HCEC 1CT (cell line): ENCODE data around the gene MEN1.

Experiments
- DNase-seq: peaks from one replicate; pipeline ENCODE4 v3.0.0-alpha.2; 2017

MEN1 gene

GRCh38 chr11:64845129-64845775 is 34.9 kb upstream of the MEN1 start:
- DNase-seq = no peak

- peak; percentile 61 for DNase-seq
Measured at GRCh38 chr11:64844330-64845128, 34.2 kb upstream of the MEN1 start, which contains the start of gene CDC42BPG. Gene CDC42BPG, minus strand, starts transcription at chr11:64844653. Its CDS starts 84 bp downstream, at chr11:64844569.

DNA sequence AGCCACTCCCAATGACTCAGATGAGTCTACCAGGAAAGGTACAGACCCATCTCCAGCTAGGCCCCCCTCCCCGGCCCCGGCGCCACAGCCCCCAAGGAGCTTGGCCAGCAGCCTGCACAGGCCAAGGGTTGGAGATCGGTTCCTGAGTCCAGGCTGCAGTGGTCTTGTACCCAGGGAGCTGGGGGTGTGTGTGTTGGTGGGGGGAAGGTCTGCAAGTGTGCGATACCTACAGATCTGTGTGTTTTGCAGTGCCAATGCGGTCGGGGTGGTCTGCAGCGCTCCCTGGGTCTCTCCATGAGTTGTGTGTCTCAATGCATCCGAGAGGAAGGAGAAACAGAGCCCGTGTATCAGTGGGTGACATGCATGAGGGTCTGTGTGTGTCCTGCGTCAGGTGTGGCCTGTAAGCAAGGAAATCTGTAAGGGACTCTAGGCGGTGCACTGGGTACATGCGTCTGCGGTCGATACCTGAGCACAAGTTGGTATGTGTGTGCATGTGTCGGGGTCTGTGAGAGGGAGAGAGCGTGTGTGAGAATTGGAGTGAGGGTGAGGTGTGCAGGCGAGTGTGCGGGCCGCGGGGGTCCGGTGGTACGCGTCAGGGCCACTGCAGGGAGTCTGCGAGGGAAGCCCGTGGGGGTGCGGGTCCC is 33.5 kb upstream of the MEN1 start:
- DNase-seq = no peak

GRCh38 chr11:64842851-64843685 is 32.7 kb upstream of the MEN1 start:
- no peak for DNase-seq

GRCh38 chr11:64842366-64842759 is 32.0 kb upstream of the MEN1 start:
- no peak for DNase-seq

DNA sequence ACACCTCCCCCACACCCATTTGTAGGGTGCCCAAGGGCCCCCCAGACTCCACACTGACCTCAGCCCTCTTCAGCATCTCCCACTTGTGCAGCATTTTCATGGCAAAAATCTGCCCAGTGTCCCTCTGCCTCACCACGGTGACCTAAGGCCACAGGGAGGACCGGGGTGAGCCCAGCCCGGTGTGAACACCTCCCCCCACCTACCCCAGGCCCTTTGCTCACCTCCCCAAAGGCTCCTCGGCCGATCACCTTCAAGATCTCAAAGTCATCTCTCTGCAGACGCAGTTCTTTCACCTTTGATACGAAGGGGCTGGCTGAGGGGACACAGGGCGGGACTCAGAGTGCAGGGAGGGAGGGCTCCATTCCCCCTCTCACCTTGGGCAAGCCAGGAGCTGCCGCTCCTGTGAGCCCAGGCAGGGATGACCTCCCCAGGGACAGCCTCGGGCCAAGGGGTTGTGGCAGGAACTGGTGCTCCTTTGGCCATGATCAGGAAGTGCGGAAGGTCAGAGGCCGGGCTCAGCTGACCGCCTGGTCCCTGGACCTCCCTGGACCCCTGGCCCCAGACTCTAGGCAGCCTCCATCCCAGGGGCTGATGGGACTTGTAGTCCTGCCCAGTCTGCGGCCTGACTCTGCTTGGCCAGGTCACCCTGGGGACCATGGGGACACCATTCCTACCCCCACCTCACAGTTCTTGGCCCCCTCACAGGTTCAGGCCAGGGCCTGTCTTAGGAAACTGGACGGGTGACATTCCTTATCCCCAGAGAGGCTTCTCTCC is 31.4 kb upstream of the MEN1 start:
- DNase-seq = no peak

GRCh38 chr11:64839887-64840782 is 29.8 kb upstream of the MEN1 start:
- no peak for DNase-seq

- no peak for DNase-seq
Measured at GRCh38 chr11:64839335-64839734, 29.0 kb upstream of the MEN1 start.

DNA sequence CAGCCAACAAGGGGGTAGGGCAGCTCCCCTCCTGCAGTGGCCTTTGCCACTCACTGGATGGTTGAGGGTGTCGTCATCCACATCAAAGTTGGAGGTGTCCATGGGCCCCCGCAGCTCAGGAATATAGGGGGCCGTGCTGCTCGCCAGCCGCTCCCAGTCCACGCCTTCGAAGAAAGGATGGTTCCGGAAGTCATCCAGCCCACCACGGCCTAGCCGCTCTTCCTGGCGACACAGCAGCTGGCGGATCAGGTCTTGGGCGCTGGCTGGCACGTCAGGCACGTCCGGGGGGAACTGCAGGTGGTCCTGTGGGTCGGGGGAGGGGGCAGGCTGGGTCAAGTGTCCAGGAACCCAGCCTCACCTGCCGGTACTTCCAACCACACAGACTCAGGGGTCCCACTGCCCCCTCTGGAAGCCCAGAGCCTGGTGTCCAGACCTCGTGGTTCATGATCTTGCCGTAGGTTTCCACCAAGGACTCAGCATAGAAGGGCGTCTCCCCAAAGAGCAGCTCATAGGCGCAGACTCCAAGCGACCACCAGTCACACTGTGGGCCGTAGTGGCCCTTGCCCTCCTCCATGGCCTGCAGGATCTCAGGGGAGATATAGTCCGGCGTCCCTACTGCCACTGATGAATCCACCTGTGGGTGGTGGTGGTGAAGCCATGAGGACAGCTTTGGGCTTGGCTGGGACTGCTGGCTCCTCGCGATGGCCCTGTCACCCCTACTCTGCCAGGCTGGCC is 28.4 kb upstream of the MEN1 start:
- DNase-seq = no peak

- no peak for DNase-seq
Measured at GRCh38 chr11:64837887-64838351, 27.6 kb upstream of the MEN1 start.

GRCh38 chr11:64836448-64837072 is 26.2 kb upstream of the MEN1 start:
- DNase-seq = no peak

DNA sequence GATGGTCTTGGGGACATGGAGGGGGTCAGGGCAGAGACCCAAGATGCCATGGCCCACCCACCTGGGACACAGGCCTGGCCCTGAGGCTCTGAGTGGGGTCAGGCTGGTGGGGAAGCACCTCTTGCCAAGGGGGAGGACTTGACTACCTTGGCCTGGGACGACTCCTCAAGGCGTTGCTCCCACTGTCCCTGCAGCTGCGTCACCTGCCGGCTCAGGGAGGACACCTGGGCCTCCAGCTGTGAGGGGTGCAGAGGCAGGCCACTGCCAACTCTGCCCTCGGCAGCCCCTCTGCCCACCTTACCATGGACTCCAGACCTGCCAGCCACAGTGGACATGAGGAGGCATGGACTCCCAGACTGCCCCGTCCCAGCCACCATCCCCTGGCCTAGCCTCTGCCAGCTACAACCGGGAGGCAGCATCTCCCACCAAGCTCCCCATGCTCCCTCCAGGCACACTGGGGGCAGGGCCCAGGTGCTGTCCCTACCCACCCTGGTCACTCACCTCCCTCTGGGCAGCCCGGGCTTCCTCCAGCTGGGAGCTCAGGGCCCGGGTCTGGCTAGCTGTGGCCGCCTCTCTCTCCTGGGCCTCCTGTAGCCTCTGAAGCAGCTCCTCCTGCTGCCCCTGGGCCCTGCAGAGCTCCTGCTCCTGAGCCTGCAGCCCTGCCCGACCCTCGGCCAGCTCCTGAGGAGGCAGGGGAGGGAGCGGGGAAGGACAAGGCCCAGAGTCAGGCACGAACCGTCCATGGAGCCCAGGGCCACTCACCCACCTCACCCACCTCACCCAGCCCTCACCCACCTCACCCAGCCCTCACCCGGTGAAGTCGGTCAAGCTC is 25.5 kb upstream of the MEN1 start:
- no peak for DNase-seq

DNA sequence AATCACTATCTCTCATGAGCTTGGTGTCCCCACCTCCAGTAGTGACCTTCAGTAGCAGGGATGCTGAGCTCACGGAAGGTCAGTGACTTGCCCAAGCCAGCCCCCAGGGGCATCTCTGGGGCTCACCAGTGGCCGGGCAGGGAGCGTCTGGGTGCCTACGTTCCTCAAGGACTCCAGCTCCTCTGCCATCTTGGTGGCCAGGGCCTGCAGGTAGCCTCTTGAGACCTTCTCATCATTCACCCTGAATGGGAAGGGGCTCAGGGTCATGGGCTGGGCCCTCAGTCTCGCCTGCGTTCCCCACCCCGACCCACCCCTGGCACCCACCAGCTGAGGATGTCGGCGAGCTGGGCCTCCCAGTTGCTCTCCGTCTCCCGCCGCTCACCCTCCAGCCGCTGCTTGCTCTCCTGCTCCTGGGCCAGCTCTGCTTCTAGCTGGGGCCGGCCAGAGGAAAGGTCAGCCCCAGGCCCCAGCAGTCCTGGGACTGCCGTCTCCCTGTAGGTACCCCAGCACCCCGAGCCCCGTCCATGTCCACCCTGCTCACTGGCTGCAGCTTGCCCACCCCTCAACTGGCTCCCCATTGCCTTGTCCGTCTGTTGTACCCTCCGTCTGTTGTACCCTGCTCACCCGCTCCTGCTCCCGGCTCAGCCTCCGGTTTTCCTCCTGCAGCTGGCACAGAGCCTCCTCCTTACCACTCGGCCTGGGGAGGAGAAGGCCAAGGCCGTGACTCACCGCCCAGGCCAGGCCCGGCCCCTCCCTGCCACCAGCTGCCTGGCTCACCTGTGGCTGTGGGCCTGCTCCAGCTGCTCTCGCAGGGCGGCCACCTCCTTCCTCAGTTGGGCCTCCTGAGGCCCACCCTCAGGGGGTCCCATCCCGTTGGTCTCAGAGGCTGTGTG is 24.6 kb upstream of the MEN1 start:
- DNase-seq = no peak

DNA sequence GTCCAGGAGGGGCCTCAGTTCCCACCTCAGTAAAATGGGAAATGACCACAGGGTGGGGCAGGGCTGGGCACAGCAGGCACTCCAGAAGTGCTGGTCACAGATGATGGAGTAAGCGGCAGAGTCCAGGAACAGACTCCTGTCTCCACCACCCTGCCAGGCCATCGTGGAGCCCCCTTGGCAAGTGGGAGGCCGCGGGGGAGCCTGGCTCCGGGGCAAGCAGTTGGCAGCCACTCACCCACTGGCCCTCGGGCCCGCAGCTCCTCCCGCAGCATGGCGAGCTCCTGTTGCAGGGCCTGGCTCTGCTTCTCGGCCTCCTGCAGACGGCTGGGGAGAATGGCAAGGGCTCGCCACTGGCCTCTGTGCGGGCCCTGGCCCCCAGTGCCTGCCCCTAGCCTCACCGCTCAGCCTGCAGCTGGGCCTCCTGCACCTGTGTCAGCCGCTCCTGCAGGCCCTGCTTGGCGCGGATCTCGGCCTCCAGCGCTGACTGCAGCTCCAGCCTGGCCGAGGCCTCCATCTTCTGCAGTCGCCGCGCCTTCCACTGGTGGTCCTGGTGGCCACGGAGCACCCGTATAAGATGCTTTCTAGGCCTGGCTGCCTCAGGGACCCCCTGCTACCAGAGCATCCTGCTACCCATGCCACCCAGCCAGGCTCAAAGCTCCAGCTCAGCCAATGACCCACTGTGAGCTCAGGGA is 23.8 kb upstream of the MEN1 start:
- no peak for DNase-seq

GRCh38 chr11:64833509-64833908 is 23.2 kb upstream of the MEN1 start:
- no peak for DNase-seq

DNA sequence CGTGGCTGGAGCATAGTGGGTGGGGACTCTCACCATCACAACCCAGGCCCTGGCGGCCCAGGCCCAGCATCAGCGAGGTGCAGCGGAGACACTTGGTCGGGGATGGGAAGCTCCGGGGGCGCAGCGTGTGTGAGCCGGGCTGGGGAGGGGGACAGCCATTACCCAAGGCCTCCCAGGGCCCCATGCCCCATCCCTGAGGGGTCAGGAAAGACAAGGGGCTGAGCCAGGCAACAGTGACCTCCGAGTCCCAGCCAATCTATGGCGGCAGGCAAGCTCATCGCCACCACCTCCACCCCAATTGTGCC is 22.8 kb upstream of the MEN1 start:
- no peak for DNase-seq

DNA sequence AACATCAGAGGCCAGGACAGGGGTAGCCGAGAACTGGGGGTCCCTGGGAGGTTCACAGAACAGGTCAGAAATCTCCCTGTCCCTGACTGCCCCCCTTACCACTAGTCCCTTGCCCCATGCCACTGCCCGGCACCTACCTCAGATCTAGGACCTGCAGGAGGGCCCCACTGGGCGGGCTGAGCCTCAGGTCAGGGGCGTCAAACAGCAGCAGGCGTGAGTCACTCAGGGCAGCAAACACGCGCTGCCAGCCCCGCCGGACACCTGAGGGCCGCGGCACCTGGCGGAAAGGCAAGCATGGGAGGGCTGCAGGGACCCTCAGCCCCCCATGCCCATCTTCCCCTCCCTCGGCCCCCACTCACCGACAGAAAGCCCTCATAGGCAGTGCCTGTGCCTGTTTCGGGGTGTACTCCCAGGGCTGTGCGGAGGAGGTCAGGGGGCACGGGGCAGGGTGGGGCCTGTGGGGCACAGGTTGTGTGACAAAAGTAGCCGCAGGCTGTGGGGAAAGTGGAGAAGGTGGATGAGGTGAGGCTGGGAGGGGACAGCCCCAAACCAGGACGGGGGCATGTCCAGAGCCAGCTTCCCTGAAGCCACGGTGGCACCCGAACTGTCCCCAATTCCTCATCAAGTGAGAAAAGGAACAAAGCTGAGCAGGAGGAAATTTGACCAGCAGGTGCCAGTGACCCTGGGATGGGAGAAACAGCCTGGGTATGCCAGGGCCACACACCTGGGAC is 22.3 kb upstream of the MEN1 start:
- DNase-seq = no peak
